Measurements from ENCODE around the gene SH2D2A.
A peak's percentile ranks its signal among the peaks of the same experiment; 100 is the strongest.

SH2D2A gene

DNA sequence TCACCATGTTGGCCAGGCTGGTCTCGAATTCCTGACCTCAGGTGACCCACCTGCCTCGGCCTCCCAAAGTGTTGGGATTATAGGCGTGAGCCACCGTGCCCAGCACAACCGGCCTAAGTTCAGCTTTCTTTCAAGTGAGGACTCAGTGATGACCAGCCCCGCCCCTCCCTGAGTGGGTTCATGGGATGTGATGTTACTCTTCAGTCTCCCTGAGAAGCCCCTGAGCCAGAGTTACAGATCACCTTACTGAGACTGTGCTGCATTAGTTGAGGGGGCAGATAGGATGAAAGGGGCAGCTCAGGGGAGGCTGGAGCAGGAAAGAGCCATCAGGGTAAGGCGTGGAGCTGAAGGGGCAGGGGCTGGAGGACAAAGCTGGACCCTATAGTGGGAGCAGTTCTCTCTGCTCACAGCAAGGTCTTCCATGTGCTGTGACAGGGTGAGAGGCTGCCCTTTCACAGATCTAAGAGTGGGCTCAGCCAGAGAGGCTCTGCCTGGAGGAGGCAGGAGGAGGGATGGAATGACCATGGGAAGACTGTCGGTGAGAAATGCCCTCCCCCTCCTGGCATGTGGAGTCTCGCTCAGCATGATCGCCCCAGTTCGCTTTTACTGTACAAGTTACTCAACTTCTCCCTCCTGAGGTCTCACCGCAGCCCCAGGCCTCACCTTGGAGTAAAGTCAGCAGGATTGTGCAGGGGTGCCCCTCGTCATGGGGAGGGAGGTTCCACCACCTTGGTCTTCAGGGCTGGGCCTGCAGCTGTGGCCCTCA lies 13.4 kb downstream of the SH2D2A start:
- DNase-seq (ENCODE audit: low spot score): no peak

GRCh38 chr1:156802421-156802935 lies 14.2 kb downstream of the SH2D2A start:
- no peak for DNase-seq (ENCODE audit: low spot score)

DNA sequence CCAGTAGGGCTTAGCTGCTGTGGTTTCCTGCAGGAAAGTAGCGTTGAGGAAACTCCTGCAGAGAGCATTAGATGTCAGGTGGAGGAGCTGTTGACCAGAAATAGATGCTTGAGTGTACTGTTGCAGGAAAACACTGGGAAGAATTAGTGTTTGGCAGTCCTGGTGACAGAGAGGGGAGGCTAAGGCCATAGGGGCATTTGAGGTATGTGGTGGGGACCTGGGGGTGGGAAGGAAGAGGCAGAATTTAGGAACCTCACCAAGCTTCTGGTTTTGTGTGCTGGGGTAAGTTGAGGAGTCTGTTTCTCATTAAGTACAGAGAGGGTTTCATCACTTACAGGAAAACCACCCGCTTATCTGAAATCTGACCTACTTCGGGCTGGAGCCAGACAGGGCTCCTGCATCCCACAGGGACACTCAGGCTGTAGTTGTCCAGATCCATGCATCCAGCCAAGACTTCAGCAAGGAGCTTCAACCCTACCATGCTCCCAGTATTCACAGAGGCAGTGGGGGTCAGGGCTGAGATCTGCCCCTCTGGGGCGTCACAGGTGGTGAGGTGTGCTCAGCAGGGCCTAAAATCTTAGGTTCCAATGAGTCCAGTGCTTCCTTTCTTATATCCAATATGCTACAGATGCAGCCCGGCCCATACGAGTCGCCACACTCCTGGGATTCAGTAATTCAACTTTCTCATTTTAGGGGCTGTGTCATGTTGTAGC lies 15.1 kb downstream of the SH2D2A start:
- DNase-seq (ENCODE audit: low spot score): no peak

GRCh38 chr1:156797212-156797871 lies 19.3 kb downstream of the SH2D2A start:
- DNase-seq (ENCODE audit: low spot score): peak; percentile 84

GRCh38 chr1:156796340-156797097 lies 20.1 kb downstream of the SH2D2A start:
- DNase-seq (ENCODE audit: low spot score): no peak

DNA sequence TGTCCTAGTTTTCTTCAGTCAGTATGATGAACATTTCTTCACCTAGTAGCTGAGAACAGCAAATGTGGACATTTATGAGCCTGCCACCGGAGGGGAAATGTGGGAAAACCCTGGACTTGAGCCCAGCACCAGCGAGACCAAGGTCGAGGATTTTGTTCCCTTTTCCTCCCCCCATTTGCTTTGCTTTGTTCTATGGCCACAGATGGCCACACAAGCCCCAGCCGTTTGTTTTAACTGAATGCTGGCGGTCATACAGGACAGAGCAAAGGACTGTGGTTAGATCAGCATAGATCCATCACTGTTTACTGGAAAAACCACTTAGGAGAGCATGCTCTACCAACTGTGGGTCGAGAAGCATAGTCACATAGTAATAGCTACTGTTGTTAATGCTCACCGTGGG lies 20.9 kb downstream of the SH2D2A start:
- no peak for DNase-seq (ENCODE audit: low spot score)

- no peak for DNase-seq (ENCODE audit: low spot score)
Observed at GRCh38 chr1:156795374-156795733, 21.3 kb downstream of the SH2D2A start.

- DNase-seq (ENCODE audit: low spot score): no peak
Observed at GRCh38 chr1:156794506-156795373, 21.9 kb downstream of the SH2D2A start.

DNA sequence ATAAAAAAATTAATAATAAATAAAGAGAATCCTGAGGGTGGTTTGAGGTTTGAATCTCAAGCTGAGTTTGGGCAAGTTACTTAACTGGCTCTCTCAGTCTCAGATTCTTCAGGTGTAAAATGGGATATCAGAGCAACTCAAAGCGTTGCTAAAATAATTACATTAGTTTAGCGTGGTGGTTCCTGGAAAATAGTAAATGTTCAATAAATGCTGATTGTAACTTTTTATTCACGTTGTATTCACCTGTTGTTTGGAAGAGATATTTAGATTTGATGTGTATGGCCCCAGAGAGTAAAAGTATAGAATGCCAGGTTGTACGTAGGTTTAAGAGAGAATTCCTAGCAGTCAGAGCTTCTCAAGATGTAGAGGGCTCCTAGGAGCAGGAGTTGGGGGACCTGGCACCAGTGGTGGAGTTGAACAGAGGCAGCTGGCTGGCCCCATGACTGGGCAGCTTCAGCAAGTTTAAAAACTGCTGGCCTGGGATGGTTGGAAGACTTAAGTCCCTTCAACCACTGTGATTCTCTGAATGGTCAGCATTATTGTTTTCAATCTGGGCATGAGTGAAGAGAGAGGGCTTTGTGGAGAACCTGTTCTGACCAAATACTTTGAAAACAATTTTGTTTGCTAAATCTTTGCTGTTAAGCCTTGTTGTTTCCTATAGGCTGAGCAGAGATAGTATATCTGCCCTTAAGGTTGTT lies 26.9 kb downstream of the SH2D2A start:
- DNase-seq (ENCODE audit: low spot score): no peak

- no peak for DNase-seq (ENCODE audit: low spot score)
Observed at GRCh38 chr1:156788136-156788535, 28.5 kb downstream of the SH2D2A start.

- no peak for DNase-seq (ENCODE audit: low spot score)
Observed at GRCh38 chr1:156786640-156787039, 30.0 kb downstream of the SH2D2A start.

DNA sequence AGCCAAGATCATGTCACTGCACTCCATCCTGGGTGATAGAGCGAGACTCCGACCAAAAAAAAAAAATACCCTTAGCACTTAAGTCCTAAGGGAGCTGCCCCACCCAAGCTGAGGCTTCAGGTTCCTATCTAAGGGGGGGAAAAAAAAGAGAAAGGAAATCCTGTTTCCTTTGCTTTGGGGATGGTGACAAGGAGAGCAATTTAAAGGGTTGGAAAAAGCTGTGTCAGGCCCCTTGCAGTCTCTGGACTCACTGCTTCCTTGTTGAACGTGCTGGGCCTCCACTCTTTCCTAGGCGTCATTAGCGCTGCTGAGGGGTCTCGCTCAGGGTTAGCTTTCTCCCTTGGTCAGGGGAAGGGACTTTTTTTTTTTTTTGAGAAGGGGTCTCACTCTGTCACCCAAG lies 31.2 kb downstream of the SH2D2A start:
- DNase-seq (ENCODE audit: low spot score): no peak

DNA sequence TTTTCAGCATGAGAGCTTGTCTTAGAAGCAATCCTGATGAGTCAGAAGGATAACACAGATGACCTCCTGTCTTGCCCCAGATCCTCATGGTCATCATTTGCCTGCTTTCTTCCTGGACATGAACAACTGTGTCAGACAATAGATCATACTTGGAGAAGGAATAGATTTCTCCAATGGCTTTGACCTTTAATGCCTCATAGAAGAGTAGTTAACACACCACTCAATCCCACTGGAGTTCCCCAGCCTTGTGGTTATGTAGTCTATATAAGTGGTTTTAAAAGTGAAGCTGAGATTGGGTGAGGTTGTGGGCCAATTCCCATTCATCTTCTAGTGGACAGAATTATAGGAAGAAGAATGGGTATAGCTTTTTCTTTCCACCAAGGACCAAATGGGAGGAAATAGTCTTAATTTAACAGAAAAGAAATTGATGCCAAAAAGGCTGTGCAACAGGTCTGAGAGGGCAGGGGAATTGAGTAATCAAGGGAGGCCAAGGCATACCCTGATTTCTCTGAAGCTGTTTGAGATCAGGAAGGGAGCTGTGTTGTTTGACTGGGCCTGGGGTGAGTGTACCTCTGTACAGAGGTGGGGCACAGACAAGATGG lies 35.0 kb downstream of the SH2D2A start:
- no peak for DNase-seq (ENCODE audit: low spot score)

DNA sequence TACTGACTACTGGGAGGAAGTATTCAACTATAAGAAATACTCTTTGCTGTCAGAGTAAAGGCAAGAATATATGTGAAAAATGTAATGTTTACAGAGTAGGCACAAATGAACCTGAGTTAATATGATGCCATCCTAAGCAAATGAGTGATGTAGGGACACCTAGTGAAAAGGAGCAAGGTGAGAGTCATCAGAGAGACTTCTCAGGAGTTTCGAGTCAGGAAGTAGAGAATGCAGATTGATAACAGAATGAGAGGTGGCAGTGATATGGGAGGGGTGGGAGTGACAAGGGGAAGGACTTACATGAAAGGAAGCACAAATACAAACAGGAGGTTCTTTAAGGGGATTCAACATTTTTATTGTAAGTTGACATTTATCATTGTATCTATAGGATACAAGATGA lies 39.1 kb downstream of the SH2D2A start:
- no peak for DNase-seq (ENCODE audit: low spot score)

DNA sequence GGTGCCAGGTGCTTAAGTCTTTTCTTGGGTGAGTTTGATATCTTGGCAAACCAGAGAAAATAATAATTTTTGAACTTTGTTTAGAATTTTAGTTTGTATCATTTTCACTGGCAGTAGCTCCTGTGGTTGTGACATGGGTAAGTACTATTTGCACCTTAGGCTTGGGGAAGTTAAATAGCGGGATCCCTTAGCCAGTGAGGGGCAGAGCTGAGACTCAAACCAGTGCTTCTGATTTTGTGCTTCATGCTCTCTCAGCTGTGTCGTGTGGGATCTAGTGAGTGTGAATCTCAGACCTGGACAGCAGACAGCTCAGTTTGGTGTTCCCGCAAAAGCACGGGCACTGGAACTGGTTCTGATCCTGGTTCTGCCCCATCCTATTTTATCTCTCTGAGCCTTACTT lies 39.7 kb downstream of the SH2D2A start:
- no peak for DNase-seq (ENCODE audit: low spot score)

DNA sequence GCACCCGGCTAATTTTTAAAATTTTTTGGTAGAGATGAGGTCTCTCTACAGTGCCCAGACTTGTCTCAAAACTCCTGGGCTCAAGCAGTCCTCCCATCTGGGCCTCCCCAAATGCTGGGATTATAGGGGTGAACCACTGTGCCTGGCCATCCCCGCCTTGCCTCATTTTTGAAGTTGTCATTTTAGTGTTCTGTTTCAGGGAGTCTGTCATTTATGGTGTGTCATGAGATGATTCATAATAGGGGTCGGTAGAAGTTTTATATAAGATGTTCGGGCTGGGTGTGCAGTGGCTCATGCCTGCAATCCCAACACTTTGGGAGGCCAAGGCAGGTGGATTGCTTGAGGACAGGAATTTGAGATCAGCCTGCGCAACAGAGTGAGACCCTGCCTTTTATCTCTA lies 40.8 kb downstream of the SH2D2A start:
- DNase-seq (ENCODE audit: low spot score): no peak

- peak; percentile 57 for DNase-seq (ENCODE audit: low spot score)
Observed at GRCh38 chr1:156773607-156774006, 43.0 kb downstream of the SH2D2A start.

DNA sequence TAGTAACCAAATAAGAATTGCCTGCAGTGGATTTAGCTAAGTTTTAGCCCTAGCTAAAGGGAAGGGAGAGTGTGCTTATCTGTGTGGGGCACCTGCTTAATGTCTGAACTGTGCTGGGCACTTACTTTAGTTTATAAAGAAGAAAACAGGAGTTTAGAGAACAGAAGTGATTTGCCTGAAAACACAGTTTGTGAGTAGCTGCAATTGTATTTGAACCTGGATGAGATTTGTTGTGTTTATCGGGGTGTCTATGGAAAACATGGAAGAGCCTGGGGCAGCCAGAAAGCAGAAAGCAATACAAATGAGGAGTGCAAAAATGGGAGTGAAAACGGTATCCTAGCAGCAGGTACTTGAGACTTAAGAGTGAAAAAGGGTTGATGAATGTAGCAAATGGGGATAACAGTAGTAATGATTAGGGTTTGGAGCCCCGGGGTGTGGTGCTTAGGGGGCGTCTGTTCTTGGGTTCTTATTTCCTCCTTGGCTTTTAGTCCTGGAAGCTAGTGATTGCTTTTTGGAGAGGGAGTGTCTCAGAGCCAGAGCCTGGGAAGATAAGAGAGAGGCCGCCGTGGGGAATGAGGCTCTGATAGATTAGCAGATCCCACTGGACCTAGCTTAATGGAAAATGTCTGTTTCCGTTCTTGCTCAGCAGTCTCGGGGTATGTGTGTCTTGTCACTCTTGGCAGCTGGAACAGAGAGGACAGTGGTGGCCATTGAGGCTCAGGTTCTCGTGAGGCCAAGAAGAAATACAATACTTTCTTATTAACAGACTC lies 43.7 kb downstream of the SH2D2A start:
- DNase-seq (ENCODE audit: low spot score): no peak

GRCh38 chr1:156772222-156772621 lies 44.4 kb downstream of the SH2D2A start:
- DNase-seq (ENCODE audit: low spot score): no peak
